Jurkat, Clone E6-1 (cell line): ENCODE measurements around the gene ANO8.
"Not testable (repeated sequence)": the region's sequence is repeated elsewhere in the genome, so short reads cannot be mapped to it uniquely, and the experiment has no call there.

Experiments used
- DNase-seq: peaks from one replicate; pipeline ENCODE4 v3.0.0-alpha.2; 2011; ENCODE audit warnings: low read depth, low spot score
- H3K4me3 ChIP-seq: 2 replicates; pipeline ENCODE4 v1.5.1; 2011; ENCODE audit warnings: mild to moderate bottlenecking, low read length, control low read depth, moderate library complexity

Gene ANO8

GRCh38 chr19:17300992-17301619, 33.5 kb downstream of the ANO8 start:
- DNase-seq = no peak
- no peak overlapping the region for H3K4me3 ChIP-seq

- no peak overlapping the region for H3K4me3 ChIP-seq
- DNase-seq = no peak
These were observed 37.7 kb downstream of the ANO8 start for GRCh38 chr19:17296976-17297375.

DNA sequence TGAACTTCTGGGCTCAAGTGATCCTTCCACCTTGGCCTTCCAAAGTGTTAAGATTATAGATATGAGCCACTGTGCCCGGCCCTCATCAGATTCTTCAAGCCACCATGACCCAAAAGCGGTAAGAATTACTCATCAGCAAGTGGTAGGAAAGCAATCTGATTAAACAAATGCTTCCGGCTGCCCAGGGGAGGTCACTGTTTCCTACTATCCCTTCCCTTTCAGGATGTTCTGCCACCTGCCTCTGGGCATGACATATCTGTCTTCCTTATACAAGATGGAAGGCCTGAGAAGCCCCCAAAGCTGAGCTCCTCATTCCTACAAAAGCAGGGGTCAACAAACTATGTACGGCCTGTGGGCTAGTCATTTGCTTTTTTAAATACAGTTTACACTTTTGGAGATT, 38.4 kb downstream of the ANO8 start:
- no peak for DNase-seq
- no peak overlapping the region for H3K4me3 ChIP-seq

DNA sequence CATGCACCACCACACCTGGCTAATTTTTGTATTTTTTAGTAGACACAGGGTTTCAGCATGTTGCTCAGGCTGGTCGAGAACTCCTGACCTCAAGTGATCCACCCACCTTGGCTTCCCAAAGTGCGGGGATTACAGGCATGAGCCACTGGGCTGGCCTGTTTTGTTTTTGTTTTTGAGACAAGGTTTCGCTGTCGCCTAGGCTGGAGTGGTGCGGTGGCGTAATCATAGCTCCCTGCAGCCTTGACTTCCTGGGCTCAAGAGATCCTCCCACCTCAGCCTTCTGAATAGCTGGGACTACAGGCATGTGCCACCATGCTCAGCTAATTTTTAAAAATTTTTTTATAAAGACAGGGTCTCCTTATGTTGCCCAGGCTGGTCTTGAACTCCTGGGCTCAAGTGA, 39.1 kb downstream of the ANO8 start:
- H3K4me3 ChIP-seq, DNase-seq: not testable (repeated sequence)

DNA sequence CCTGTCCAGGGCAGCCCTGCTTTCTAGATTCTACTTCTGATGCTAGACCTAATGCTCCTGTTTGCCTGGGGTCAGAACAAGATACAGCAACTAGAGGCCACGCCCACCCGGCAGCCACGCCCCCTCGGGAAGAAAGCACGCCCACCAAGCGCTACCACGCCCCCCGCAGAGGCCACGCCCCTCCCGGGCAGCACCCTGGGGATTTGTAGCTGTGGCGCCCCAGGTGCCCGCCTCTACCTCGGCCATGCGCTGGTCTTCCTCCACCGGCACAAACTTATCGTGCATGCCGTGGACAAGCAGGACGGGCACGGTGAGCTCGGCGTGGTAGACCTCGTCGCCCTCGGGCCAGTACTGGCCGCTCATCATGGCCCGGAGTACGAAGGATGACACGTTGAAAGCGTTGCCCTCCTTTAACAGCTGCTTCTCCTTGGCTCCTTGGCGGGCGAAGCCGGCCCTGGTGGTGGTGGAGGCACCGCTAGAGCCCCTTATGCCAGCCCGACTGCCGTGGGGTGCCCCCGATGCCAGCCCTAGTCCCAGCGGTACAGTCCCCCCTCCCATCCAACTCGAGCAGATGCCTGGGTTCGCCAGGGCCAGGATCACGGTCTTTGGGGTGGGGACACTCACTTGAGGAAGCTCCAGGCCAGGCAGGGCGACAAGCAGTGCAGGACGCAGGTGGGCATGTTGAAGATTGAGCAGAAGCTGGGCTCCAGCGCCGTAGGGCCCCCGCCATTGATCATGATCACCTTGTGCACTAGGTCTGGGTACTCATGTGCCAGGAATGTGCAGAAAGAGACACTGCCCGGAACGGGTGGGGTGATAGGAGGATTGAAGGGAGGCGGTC, 40.4 kb downstream of the ANO8 start:
- DNase-seq = peak; percentile 35

DNA sequence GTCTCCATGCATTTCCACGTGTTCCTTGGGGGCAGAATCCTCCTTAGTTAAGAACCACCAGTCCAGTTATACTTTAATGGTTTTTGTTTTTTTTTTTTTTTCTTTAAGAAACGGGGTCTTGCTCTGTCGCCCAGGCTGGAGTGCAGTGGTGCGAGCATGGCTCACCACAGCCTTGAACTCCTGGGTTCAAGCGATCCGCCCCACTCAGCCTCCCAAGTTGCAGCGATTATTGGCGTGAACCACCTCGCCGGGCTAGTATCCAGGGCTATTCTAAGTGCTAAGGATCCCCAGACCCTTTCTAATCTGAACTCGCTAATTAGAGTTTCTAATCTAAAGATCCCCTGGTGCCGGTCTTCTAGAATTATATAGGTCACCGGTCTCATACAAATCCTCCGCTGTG, 41.0 kb downstream of the ANO8 start:
- no peak overlapping the region for H3K4me3 ChIP-seq
- DNase-seq = no peak

More for the DNA sequence above, 40.4 kb downstream of the ANO8 start:
- H3K4me3 ChIP-seq = no peak overlapping the region

DNA sequence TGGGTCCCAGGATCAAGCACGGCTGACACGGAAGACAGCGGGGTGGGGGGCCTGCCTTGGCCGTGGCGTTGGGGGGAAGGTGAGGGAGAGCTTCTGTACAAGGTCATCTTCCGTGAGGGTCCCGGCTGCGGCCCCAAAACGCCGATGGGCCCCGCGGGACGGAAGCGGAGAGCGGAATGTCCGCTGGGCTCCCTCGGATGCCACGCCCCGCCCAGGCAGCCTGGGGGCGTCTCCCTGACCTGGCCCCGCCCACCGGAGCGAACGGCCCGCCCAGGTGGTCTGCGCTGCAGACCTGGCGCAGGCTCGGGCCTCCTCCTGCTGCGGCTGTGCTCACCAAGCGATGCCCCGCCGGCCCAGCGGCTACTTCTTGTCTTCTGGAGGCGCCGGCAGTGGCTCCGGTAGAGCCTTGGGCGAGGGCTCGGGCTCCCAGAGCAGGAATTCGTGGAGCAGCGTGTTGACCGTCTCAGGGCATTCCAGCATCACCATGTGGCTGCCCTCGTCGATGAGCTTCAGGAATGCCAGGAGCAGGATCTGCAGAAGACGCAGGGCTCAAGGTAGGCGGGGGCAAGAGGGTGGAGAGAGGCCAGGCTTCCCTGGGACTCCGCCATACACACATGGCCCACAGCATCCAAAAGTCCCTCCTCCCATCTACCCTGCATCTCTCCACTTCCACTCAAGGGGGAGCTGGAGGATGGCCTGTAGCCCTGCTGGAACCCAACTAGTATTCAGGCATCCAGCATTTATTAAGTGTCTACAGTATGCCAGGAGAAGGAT, 42.2 kb downstream of the ANO8 start:
- H3K4me3 ChIP-seq = peak overlapping the region; percentile 80
- DNase-seq = peak; percentile 81

- no peak overlapping the region for H3K4me3 ChIP-seq
- DNase-seq = peak; percentile 42
These were observed 45.2 kb downstream of the ANO8 start for GRCh38 chr19:17289489-17289888.

DNA sequence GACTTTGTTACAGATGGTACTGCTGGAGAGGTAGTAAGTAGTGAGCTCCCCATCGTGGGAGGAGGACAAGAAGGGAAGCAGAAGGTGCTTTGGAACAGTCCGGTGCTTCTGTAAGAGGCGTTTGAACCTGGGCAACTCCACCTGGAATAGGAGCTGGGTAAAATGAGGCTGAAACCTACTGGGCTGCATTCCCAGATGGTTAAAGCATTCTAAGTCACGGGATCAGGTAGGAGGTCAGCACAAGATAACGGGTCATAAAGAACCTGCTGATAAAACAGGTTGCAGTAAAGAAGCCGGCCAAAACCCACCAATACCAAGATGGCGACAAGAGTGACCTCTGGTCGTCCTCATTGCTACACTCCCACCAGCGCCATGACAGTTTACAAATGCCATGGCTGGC, 47.9 kb downstream of the ANO8 start:
- DNase-seq = no peak
- no peak overlapping the region for H3K4me3 ChIP-seq

- H3K4me3 ChIP-seq = no peak overlapping the region
- DNase-seq = no peak
These were observed 48.4 kb downstream of the ANO8 start for GRCh38 chr19:17286263-17286662.

GRCh38 chr19:17285415-17286135, 49.1 kb downstream of the ANO8 start:
- H3K4me3 ChIP-seq = no peak overlapping the region
- no peak for DNase-seq

- H3K4me3 ChIP-seq = no peak overlapping the region
- DNase-seq = no peak
These were observed 51.1 kb downstream of the ANO8 start for GRCh38 chr19:17283504-17283996.

GRCh38 chr19:17282488-17283125, 52.0 kb downstream of the ANO8 start:
- peak overlapping the region; percentile 60 for H3K4me3 ChIP-seq
- DNase-seq = peak; percentile 44

DNA sequence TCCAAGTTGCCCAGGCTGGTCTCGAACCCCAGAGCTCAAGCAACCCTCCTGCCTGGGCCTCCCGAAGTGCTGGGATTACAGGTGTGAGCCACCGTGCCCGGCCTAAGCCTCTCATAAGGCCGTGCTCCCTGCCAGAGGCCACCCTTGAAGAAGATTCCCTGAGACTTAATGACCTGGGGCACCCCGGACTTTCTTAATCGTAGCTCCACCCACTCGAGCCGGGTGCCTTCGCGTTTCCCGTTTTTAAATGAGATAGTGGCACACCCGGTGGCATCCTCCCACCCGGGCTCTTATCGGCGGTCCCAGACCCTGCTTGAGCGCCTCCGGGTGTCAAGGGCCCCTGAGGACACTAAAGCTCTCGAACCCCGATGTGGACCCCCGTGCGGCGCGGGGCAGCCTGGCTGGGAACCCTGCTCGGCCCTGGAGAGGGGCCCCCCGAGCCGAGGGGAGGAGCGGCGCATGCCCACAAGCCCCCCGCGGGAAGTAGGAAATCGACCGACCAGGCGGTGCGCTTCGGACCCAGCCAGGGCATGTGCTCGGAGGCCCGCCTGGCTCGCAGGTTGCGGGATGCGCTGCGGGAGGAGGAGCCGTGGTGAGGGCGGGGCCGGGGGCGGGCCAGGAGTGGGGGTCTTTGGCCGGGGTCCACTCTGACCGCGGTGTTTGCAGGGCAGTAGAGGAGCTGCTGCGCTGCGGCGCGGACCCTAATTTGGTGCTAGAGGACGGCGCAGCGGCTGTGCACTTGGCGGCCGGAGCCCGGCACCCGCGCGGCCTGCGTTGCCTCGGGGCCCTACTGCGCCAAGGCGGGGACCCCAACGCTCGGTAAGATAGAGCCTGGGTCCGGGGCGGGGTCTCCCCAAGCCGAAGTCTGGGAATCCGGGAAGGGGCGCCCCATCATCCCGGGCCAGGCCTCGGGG, 53.0 kb downstream of the ANO8 start, which contains the start of gene ANKLE1:
Gene ANKLE1, plus strand, starts transcription at position 511 of the 914 bp plus-strand sequence. Its CDS starts 20 bp downstream, at position 531.
- no peak for DNase-seq
- H3K4me3 ChIP-seq = peak within 1 kb of the TSS; percentile 60

DNA sequence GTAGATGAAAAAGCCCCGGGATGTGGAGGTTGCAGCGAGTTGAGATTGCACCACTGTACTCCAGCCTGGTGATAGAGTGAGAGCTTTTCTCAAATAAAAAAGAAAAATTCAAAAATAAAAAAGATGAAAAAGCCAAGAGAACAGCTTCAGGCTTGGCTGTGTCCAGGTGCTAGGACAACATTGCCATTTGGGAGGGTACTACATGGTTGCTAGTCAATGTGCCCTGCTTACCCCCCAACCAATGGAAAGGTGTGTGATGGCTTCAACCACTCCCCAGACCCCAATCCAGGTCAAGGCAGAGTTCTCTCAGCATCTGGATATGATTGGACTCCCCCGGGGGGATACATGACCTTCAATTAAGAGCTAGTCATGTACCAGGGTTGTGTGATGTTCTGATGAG, 55.2 kb downstream of the ANO8 start:
- DNase-seq = no peak
- H3K4me3 ChIP-seq = no peak overlapping the region

- no peak overlapping the region for H3K4me3 ChIP-seq
- no peak for DNase-seq
These were observed 59.0 kb downstream of the ANO8 start for GRCh38 chr19:17275441-17276175.

GRCh38 chr19:17274892-17275291, 59.8 kb downstream of the ANO8 start:
- H3K4me3 ChIP-seq, DNase-seq: not testable (repeated sequence)
